DND-41 (cell line): Measurements from ENCODE around the gene ARHGAP11B.

Experiments
- EZH2 ChIP-seq: IDR thresholded peaks from 3 replicates; pipeline ENCODE4 v1.6.1; 2012; ENCODE audit warnings: borderline replicate concordance, low read depth, mild to moderate bottlenecking, moderate library complexity, low read length, inconsistent platforms; ENCODE audit not compliant: severe bottlenecking
- TF ChIP-seq, protein P1 (sequence below): IDR thresholded peaks from 2 replicates; pipeline ENCODE4 v1.5.1; 2012; ENCODE audit warnings: borderline replicate concordance, low read length, moderate library complexity, mild to moderate bottlenecking; ENCODE audit not compliant: poor library complexity, severe bottlenecking; ENCODE audit errors: extremely low read depth

DNA sequence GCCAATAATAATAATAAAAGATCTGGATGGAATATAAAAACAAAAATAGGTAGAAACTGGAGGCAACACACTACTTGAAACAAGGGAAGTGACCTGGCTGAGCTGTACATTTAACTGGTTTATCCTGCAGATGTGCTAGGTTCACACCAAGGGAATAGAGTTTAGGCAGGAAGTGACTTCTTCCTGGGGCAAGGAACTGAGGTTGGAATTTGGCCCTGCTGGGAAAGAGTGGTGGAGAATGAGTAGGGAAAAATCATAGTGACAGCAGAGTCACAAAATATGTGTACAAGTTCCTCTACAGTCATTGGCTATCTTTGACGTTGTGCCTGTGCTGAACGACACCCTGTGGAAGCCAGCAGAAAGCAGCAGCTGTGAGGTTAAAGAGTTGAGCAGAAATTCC is 44.1 kb downstream of the ARHGAP11B start:
- TF ChIP-seq, protein P1, sequence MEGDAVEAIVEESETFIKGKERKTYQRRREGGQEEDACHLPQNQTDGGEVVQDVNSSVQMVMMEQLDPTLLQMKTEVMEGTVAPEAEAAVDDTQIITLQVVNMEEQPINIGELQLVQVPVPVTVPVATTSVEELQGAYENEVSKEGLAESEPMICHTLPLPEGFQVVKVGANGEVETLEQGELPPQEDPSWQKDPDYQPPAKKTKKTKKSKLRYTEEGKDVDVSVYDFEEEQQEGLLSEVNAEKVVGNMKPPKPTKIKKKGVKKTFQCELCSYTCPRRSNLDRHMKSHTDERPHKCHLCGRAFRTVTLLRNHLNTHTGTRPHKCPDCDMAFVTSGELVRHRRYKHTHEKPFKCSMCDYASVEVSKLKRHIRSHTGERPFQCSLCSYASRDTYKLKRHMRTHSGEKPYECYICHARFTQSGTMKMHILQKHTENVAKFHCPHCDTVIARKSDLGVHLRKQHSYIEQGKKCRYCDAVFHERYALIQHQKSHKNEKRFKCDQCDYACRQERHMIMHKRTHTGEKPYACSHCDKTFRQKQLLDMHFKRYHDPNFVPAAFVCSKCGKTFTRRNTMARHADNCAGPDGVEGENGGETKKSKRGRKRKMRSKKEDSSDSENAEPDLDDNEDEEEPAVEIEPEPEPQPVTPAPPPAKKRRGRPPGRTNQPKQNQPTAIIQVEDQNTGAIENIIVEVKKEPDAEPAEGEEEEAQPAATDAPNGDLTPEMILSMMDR: no peak
- TF ChIP-seq EZH2: no peak
